Kidney (tissue), 14 donors: Measurements from ENCODE around the gene SAV1. TPM values are rescaled to one million over a fixed set of nuclear protein-coding genes. Genes with fewer than 3 reads are reported as not detected.

Experiments used
- DNase-seq, 5 donors: peaks; one replicate each; pipeline ENCODE4 v3.0.0-alpha.2; 2013 to 2020
- FAIRE-seq: peaks from 2 replicates; lab custom pipeline; 2012; peaks lifted over from hg19 to GRCh38; lab: Jason Lieb, UNC
- H3K27ac ChIP-seq, 2 donors: one replicate each; pipeline ENCODE4 v1.7.0; 2013; ENCODE audit warnings: low read depth in 2 of 2, low read length in 2 of 2, inconsistent platforms in 1 of 2
- H3K27me3 ChIP-seq: one replicate; pipeline ENCODE4 v1.7.1; 2013; ENCODE audit warnings: low read length, inconsistent platforms; ENCODE audit not compliant: control insufficient read depth, insufficient read depth
- H3K36me3 ChIP-seq, 3 donors: one replicate each; pipeline versions ENCODE4 v1.7.0 to v1.7.1; 2013; ENCODE audit warnings: low read length in 3 of 3, control low read depth in 1 of 3, inconsistent platforms in 1 of 3; ENCODE audit not compliant: insufficient read depth in 3 of 3, control insufficient read depth in 2 of 3
- H3K4me1 ChIP-seq, 3 donors: one replicate each; pipeline versions ENCODE4 v1.7.0 to v1.7.1; 2013; ENCODE audit warnings: low read length in 3 of 3, inconsistent platforms in 1 of 3, low read depth in 1 of 3; ENCODE audit not compliant: control insufficient read depth in 2 of 3, insufficient read depth in 2 of 3
- H3K4me3 ChIP-seq, 3 donors: one replicate each; pipeline versions ENCODE4 v1.7.0 to v1.8.1; 2013; ENCODE audit warnings: low read length in 3 of 3, control low read depth in 1 of 3, inconsistent platforms in 1 of 3
- H3K9ac ChIP-seq, 3 donors: one replicate each; pipeline versions ENCODE4 v1.7.0 to v1.7.1; 2013; ENCODE audit warnings: low read length in 3 of 3, control low read depth in 1 of 3, inconsistent platforms in 1 of 3
- H3K9me3 ChIP-seq, 3 donors: one replicate each; pipeline versions ENCODE4 v1.7.0 to v1.7.1; 2013; ENCODE audit warnings: low read length in 3 of 3, control low read depth in 1 of 3, inconsistent platforms in 1 of 3; ENCODE audit not compliant: control insufficient read depth in 2 of 3, insufficient read depth in 1 of 3
- intact Hi-C: fragments of 100-400 bp; cut with DNase I; formaldehyde crosslinking; loops from one replicate; pipeline ENCODE4 v1.11.1; 2022
- polyA plus RNA-seq: library from polyadenylated mRNA; stranded (reverse); fragments of 350-450 nt; fragmentation: Illumina TruSeq; extraction: RNeasy Lipid Tissue Mini Kit (QIAGEN cat#74804); gene quantifications from one replicate; pipeline ENCODE4 v1.2.3, GENCODE V29; 2014; ENCODE audit warnings: low read depth, low replicate concordance; ENCODE audit not compliant: insufficient read depth
- total RNA-seq: library from RNA; stranded (reverse); fragmentation: NEBNext Ultra II Directional; extraction: Animal tissue kit (Norgen Biotek cat#: 25700); gene quantifications from one replicate; pipeline ENCODE4 v1.2.1, GENCODE V29; 2021
- TF ChIP-seq, protein P1 (sequence below): IDR thresholded peaks from 3 replicates; pipeline ENCODE4 v1.5.1; 2012; ENCODE audit warnings: mild to moderate bottlenecking, moderate library complexity, borderline replicate concordance; ENCODE audit not compliant: insufficient read depth; ENCODE audit errors: extremely low read depth
- donor health status: control.
- donor health status: control.
- donor health status: control.
- donor health status: control.
- donor health status: control.
- donor health status: DM: yes; HTN: yes; CAD: no.
- donor health status: Normal renal cell carcinoma (clear cell type).

SAV1 gene
- total and polyA plus RNA-seq, 2 donors from 2014 or later = 18.5 to 36.9 TPM

DNA sequence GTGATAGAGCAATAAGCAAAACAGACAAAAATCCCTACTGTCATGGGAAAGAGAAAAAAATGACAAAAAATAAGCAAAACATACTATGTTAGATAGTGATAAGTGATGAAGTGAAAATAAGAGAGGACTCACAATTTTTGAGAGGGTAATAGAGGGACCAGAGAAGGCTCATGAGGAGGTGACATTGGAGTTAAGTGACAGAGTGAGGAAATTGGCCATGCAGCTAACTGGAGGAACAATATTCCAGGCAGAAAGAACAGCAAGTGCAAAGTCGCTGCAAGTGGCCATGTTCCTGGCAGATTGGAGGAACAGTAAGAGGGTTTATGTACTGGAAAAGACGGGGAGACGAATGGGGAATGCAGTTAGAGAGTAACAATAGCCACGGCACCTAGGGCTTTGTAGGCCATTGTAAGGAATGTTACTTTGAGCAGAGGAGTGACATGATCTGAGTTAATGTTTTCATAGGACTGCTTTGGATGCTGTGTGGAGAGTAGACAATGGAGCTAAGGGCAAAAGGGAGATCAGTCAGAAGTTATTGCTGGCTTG is 1.4 kb upstream of the SAV1 start:
- peak in 3 of 5 donors; percentile 15 to 46 (median 39) for DNase-seq
- TF ChIP-seq, protein P1, sequence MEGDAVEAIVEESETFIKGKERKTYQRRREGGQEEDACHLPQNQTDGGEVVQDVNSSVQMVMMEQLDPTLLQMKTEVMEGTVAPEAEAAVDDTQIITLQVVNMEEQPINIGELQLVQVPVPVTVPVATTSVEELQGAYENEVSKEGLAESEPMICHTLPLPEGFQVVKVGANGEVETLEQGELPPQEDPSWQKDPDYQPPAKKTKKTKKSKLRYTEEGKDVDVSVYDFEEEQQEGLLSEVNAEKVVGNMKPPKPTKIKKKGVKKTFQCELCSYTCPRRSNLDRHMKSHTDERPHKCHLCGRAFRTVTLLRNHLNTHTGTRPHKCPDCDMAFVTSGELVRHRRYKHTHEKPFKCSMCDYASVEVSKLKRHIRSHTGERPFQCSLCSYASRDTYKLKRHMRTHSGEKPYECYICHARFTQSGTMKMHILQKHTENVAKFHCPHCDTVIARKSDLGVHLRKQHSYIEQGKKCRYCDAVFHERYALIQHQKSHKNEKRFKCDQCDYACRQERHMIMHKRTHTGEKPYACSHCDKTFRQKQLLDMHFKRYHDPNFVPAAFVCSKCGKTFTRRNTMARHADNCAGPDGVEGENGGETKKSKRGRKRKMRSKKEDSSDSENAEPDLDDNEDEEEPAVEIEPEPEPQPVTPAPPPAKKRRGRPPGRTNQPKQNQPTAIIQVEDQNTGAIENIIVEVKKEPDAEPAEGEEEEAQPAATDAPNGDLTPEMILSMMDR = no peak
- no peaks in the 10 kb centered on the region for H3K27me3 ChIP-seq
- intact Hi-C loops = no loop called here
- H3K4me3 ChIP-seq = no peak overlapping the region
- FAIRE-seq = no peak
- H3K9ac ChIP-seq = no peak overlapping the region
- peaks cover 0 to 15% (median 7%) of the 10 kb centered on the region in 3 donors for H3K4me1 ChIP-seq
- peaks cover 0 to 1% (median 0%) of the 10 kb centered on the region in 3 donors for H3K36me3 ChIP-seq
- H3K27ac ChIP-seq = no peak overlapping the region
- H3K9me3 ChIP-seq = no peaks in the 10 kb centered on the region

DNA sequence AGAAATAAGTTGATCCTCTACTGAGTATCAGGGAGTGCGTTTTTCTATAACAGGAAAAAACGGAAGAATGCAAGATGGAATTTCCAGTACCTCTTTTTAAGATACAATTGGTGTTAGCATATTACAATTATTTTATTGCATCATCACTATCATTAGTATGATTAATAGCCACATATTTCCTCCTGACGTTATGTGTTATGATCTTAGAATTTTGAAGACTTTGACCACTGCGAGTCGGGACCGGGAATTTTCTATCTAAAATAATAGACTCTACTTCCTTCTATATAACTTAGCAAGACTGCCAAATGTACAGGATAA is 679 bp upstream of the SAV1 start:
- TF ChIP-seq, protein P1 = no peak
- Histone ChIP-seq H3K36me3 (peaks cover 0 to 2% (median 0%) of the 10 kb centered on the region in 3 donors), H3K9me3 (no peaks in the 10 kb centered on the region), H3K4me1 (peaks cover 0 to 15% (median 7%) of the 10 kb centered on the region in 3 donors), H3K27ac (peak overlapping the region; percentile 96 to 97), H3K4me3 (peak overlapping the region; percentile 80 to 96 (median 93)), H3K27me3 (no peaks in the 10 kb centered on the region), H3K9ac (peak overlapping the region; percentile 87 to 95 (median 95))
- peak in 1 of 5 donors; percentile 24 for DNase-seq
- intact Hi-C loops = no loop called here
- FAIRE-seq = no peak

- DNase-seq = peak in 4 of 5 donors; percentile 68 to 79 (median 74)
- TF ChIP-seq, protein P1 = no peak
Measured at GRCh38 chr14:50667684-50667995, 466 bp downstream of the SAV1 start.

More at GRCh38 chr14:50667684-50667995, 466 bp downstream of the SAV1 start:
- intact Hi-C loops = no loop called here
- H3K27ac ChIP-seq = peak overlapping the region; percentile 96 to 97
- peak overlapping the region; percentile 84 to 97 (median 84) for H3K9ac ChIP-seq
- FAIRE-seq = no peak
- H3K4me1 ChIP-seq = peaks cover 0 to 15% (median 7%) of the 10 kb centered on the region in 3 donors
- H3K4me3 ChIP-seq = peak overlapping the region; percentile 77 to 95 (median 80)
- H3K36me3 ChIP-seq = peaks cover 0 to 2% (median 0%) of the 10 kb centered on the region in 3 donors
- H3K9me3 ChIP-seq = no peaks in the 10 kb centered on the region
- H3K27me3 ChIP-seq = no peaks in the 10 kb centered on the region
